ENCODE data around the gene KMO. TPM values are rescaled to one million over a fixed set of nuclear protein-coding genes. Genes with fewer than 3 reads are reported as not detected.

Gene KMO
- total and polyA plus RNA-seq, 2 of the 8 experiments (the other 6 are each of a cell fraction or from before 2014, with no cell fraction given): not detected

- TF ChIP-seq TAF7 (optimal IDR thresholded peaks at IDR 0.05; ENCODE audit: borderline replicate concordance, low read depth, low read length): no peak
- no peak for TF ChIP-seq RNF2 (IDR thresholded peaks at IDR 0.05; ENCODE audit: borderline replicate concordance, low read depth, low read length, missing control alignments, poor library complexity, severe bottlenecking)
Observed at GRCh38 chr1:241536304-241536703, 4.1 kb downstream of the KMO start (continued).
